ENCODE measurements around the gene LAMC3. TPM values are rescaled to one million over a fixed set of nuclear protein-coding genes. Genes with fewer than 3 reads are reported as not detected.

LAMC3 gene
- total RNA-seq, 1 donor from 2014 or later, result 26.4 TPM

GRCh38 chr9:131001021-131001420, 8.0 kb upstream of the LAMC3 start:
- intact Hi-C loops (cut with DNase I), result no loop called here
- no peak overlapping the region for H3K4me3 ChIP-seq

DNA sequence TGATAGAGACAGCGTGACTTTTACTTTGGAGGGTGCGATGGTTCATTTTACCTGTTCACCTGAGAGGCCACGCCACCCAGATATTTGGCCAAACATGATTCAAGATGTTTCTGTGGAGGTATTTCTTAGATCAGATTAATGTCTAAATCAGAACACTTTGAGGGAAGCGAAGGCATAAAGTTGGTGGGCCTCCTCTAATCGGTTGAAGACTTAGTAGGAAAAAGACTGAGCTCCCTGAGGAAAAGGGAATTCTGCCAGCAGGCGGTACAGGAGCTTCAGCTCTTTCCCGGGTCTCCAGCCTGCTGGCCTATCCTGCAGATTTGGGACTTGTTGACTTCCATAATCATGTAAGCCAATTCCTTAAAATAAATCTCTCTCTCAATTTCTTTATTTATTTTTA, 7.0 kb upstream of the LAMC3 start:
- no peak for ATAC-seq
- no peak for DNase-seq
- Histone ChIP-seq H3K36me3 (no peaks in the 10 kb centered on the region), H3K4me1 (no peaks in the 10 kb centered on the region), H3K9me3 (no peaks in the 10 kb centered on the region), H3K4me3 (no peak overlapping the region), H3K27me3 (ENCODE audit: low read depth) (peaks cover 43% of the 10 kb centered on the region), H3K27ac (no peak overlapping the region)
- TF ChIP-seq, protein P1, sequence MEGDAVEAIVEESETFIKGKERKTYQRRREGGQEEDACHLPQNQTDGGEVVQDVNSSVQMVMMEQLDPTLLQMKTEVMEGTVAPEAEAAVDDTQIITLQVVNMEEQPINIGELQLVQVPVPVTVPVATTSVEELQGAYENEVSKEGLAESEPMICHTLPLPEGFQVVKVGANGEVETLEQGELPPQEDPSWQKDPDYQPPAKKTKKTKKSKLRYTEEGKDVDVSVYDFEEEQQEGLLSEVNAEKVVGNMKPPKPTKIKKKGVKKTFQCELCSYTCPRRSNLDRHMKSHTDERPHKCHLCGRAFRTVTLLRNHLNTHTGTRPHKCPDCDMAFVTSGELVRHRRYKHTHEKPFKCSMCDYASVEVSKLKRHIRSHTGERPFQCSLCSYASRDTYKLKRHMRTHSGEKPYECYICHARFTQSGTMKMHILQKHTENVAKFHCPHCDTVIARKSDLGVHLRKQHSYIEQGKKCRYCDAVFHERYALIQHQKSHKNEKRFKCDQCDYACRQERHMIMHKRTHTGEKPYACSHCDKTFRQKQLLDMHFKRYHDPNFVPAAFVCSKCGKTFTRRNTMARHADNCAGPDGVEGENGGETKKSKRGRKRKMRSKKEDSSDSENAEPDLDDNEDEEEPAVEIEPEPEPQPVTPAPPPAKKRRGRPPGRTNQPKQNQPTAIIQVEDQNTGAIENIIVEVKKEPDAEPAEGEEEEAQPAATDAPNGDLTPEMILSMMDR (IDR thresholded peaks at IDR 0.05), result no peak
- intact Hi-C loops (cut with DNase I), result no loop called here

More at GRCh38 chr9:131001021-131001420, 8.0 kb upstream of the LAMC3 start:
- H3K27me3 ChIP-seq (ENCODE audit: low read depth), result peaks cover 43% of the 10 kb centered on the region
- ATAC-seq (no peak), DNase-seq (no peak)
- H3K27ac ChIP-seq, result no peak overlapping the region
- no peaks in the 10 kb centered on the region for H3K9me3 ChIP-seq
- no peaks in the 10 kb centered on the region for H3K36me3 ChIP-seq
- TF ChIP-seq, protein P1 (IDR thresholded peaks at IDR 0.05), result no peak
- H3K4me1 ChIP-seq, result no peaks in the 10 kb centered on the region

- H3K4me3 ChIP-seq, result no peak overlapping the region
- intact Hi-C loops (cut with DNase I), result no loop called here
- no peaks in the 10 kb centered on the region for H3K9me3 ChIP-seq
- H3K27me3 ChIP-seq (ENCODE audit: low read depth), result peaks cover 44% of the 10 kb centered on the region
- TF ChIP-seq, protein P1 (IDR thresholded peaks at IDR 0.05), result no peak
- DNase-seq (no peak), ATAC-seq (no peak)
- H3K4me1 ChIP-seq, result no peaks in the 10 kb centered on the region
- H3K27ac ChIP-seq, result no peak overlapping the region
- no peaks in the 10 kb centered on the region for H3K36me3 ChIP-seq
Measured at GRCh38 chr9:131006601-131007000, 2.4 kb upstream of the LAMC3 start.

GRCh38 chr9:131008086-131008485, 888 bp upstream of the LAMC3 start:
- Histone ChIP-seq H3K9me3 (no peaks in the 10 kb centered on the region), H3K27ac (no peak overlapping the region), H3K4me1 (no peaks in the 10 kb centered on the region), H3K36me3 (no peaks in the 10 kb centered on the region), H3K27me3 (ENCODE audit: low read depth) (peaks cover 46% of the 10 kb centered on the region), H3K4me3 (no peak overlapping the region)
- ATAC-seq (no peak), DNase-seq (no peak)
- TF ChIP-seq, protein P1 (IDR thresholded peaks at IDR 0.05), result no peak
- intact Hi-C loops (cut with DNase I), result no loop called here

DNA sequence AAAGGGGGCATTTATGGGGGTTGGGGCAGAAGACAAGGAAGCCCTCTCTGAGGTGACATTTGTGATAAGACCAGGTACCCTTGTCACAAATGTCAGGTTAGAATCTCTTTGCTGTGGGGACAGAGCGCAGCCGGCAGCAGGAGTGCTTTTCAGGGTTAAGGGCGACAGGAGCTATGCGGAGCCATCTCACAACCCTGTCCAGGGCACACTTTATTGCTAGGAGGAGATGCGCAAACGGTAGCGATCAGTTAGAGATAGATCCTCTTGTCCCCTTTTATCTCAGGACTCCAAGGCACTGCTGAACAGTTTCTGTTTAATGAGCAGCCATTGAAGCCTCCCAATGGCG, 438 bp upstream of the LAMC3 start:
- no peak for ATAC-seq
- DNase-seq, result no peak
- peak overlapping the region; percentile 38 for H3K4me3 ChIP-seq
- intact Hi-C loops (cut with DNase I), result no loop called here
- no peaks in the 10 kb centered on the region for H3K4me1 ChIP-seq
- H3K36me3 ChIP-seq, result no peaks in the 10 kb centered on the region
- no peaks in the 10 kb centered on the region for H3K9me3 ChIP-seq
- TF ChIP-seq, protein P1 (IDR thresholded peaks at IDR 0.05), result no peak
- H3K27ac ChIP-seq, result no peak overlapping the region
- peaks cover 47% of the 10 kb centered on the region for H3K27me3 ChIP-seq (ENCODE audit: low read depth)
